ENCODE measurements around the gene ZNF836.

Gene ZNF836

DNA sequence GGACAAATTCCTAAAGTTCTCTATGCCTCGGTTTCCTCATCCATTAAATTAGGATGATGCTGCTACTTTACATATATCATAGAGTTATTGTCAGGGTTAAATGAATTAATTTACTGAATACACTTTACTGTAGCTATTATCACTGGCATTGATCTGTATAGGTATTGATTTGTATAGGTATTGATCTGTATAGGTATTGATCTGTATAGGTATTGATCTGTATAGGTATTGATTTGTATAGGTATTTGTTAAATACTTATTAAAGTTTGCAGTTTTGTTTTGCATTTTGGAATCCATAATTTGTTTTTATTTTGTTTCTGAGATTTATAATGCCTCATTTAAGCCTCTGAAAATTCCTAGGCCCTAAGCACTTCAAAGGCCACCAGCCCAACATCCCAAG lies 16.0 kb upstream of the ZNF836 start:
- DNase-seq, result no peak

GRCh38 chr19:52176574-52176973 lies 5.2 kb upstream of the ZNF836 start:
- DNase-seq, result no peak

GRCh38 chr19:52172347-52172746 lies 926 bp upstream of the ZNF836 start:
- DNase-seq, result no peak

GRCh38 chr19:52170863-52171320 lies 529 bp downstream of the ZNF836 start:
- DNase-seq, result peak in 1 of 2 experiments; percentile 55

- peak in 1 of 2 experiments; percentile 36 for DNase-seq
Observed at GRCh38 chr19:52170304-52170703, 1.1 kb downstream of the ZNF836 start.

DNA sequence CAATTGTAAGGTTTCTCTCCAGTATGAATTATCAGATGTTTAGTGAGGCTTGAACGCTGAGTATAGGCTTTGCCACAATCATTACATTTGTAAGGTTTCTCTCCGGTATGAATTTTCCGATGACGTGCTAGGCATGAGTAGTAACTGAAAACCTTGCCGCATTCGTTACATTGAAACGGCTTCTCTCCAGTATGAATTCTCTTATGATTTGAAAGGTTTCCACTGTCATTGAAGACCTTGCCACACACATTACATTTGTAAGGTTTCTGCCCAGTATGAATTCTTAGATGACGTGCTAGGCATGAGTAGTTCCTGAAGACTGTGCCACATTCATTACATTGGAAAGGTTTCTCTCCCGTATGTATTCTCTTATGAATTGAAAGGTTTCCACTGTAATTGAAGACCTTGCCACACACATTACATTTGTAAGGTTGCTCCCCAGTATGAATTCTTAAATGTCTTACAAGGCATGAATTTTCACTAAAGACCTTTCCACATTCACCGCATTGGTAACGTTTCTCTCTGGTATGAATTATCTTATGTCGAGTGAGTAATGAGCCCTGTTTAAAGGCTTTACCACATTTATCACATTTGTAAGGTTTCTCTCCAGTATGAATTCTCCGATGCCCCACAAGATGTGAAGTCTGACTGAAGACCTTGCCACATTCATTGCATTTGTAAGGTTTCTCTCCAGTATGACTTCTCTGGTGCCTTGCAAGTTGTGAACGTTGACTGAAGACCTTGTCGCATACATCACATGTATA lies 15.6 kb downstream of the ZNF836 start:
- no peak for DNase-seq

- DNase-seq, result no peak
Observed at GRCh38 chr19:52148256-52148655, 23.2 kb downstream of the ZNF836 start.

DNA sequence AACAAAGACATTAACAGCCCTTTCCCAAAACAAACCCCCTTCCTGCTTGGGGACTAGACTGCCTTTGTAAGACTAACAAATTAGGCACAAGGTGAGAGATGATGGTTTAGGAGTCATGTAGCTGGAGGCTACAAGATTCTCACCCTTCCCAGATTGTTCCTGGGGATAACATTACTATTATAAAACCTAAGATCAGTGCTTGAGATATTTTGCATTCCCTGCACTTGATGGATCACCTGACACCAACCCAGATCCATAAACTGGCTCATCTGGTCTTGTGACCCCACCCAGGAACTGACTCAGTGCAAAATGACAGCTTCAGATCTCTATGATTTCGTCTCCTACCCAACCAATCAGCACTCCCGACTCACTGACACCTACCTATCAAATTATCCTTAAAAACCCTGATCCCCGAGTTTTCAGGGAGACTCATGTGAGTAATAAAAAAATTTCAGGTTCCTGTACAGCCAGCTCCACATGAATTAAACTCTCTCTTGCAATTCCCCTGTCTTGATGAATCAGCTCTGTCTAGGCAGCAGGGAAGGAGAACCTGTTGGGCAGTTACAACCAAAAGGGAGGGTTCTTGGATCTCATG lies 29.3 kb downstream of the ZNF836 start:
- peak in 1 of 2 experiments; percentile 5 for DNase-seq

- no peak for DNase-seq
Observed at GRCh38 chr19:52141203-52141602, 30.2 kb downstream of the ZNF836 start.

GRCh38 chr19:52140032-52140710 lies 31.2 kb downstream of the ZNF836 start:
- peak; percentile 46 to 62 for DNase-seq

- DNase-seq, result peak; percentile 95 to 99
Observed at GRCh38 chr19:52139252-52140031, 32.0 kb downstream of the ZNF836 start, which contains the start of gene ZNF616. TSS of gene ZNF616 (minus strand) at chr19:52139938. CDS start at chr19:52130512, 9,426 bp downstream.

DNA sequence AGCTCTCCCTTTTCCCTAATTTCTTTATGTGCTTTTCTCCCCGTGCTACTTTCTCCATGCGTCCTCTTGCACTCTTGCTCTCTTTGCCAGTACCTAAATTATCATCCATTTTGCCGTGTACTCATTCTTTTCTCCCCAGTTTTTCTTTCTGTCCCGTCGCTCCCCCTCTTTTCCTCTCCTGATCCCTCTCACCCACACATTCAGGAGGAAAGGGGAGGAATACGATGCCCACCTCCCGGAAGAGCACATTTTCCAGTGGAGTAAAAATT lies 32.5 kb downstream of the ZNF836 start:
- no peak for DNase-seq

- peak; percentile 84 to 85 for DNase-seq
Observed at GRCh38 chr19:52138278-52138982, 33.0 kb downstream of the ZNF836 start.

DNA sequence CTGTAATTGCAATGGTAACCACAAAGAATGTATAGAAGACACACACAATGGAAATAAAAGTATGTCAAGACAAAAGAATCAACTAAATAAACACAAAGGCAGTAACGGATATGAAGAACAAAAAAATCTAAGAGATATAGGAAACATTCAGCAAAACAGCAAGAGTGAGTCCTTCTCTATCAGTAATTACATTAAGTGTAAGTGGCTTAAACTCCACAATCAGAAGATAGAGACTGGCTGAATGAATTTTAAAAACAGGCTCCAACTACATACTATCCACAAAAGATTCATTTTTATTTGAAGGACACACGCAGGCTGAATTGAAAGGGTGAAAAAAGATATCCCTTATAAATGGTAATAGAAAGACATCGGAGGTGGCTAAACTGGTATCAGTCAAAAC lies 51.1 kb downstream of the ZNF836 start:
- DNase-seq, result no peak

DNA sequence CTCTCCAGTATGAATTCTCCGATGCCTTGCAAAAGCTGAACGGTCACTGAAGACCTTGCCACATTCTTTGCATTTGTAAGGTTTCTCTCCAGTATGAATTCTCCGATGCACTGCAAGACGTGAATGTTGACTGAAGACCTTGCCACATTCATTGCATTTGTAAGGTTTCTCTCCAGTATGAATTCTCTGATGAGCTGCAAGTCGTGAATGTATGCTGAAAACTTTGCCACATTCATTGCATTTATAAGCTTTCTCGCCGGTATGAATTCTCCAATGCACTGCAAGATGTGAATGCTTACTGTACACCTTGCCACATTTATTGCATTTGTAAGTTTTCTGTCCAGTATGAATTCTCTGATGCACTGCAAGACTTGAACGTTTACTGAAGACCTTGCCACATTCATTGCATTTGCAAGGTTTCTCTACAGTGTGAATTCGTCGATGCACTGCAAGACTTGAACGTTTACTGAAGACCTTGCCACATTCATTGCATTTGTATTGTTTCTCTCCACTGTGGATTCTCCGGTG lies 55.8 kb downstream of the ZNF836 start:
- no peak for DNase-seq

GRCh38 chr19:52114691-52115090 lies 56.7 kb downstream of the ZNF836 start:
- no peak for DNase-seq

- DNase-seq, result no peak
Observed at GRCh38 chr19:52112624-52113023, 58.8 kb downstream of the ZNF836 start.

DNA sequence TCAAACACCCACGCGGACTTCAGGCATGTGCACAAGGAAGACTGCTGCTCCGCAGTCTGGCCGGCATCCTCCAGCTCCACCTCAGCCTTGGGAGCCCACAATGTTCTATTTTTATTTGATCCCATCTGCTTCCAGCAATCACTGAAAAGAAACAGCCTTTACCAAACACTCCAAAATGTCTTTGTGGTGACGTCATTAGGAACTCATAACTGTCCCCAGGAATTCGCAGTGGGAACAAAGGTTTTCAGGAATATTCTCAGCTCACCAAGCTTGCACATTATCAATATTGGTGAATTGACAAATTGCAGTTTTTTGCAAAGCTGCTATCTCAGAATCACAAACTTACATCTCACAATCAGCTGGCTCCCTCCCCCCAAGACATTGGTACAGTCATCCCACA lies 60.6 kb downstream of the ZNF836 start:
- no peak for DNase-seq

All from NCI-H526 (cell line).